ENCODE data around the gene ERP44.

- TF ChIP-seq FOXA1 (IDR thresholded peaks at IDR 0.05): no peak
- TF ChIP-seq FOXM1 (IDR thresholded peaks at IDR 0.05; ENCODE audit: borderline replicate concordance): no peak
- TF ChIP-seq SP1 (IDR thresholded peaks at IDR 0.05): no peak
- no peak for TF ChIP-seq ELF4 (IDR thresholded peaks at IDR 0.05)
- TF ChIP-seq SUZ12 (IDR thresholded peaks at IDR 0.05): no peak
- TF ChIP-seq HDGF (IDR thresholded peaks at IDR 0.05; ENCODE audit: borderline replicate concordance): no peak
These were observed 33.8 kb downstream of the ERP44 start for GRCh38 chr9:100064872-100065581.

Data from HEK293T (cell line).